Liver (tissue), 9 donors: Measurements from ENCODE around the gene PRXL2A. TPM values are rescaled to one million over a fixed set of nuclear protein-coding genes. Genes with fewer than 3 reads are reported as not detected.

ENCODE experiments used
- DNase-seq: peaks from one replicate; pipeline ENCODE4 v3.0.0-alpha.2; 2017; ENCODE audit warnings: low spot score
- H3K27ac ChIP-seq, 2 donors: one replicate each; pipeline ENCODE4 v1.7.0; 2013; ENCODE audit warnings: inconsistent platforms in 2 of 2, low read length in 2 of 2, control low read depth in 1 of 2, low read depth in 1 of 2, mild to moderate bottlenecking in 1 of 2
- H3K27me3 ChIP-seq, 4 donors: one replicate each; pipeline versions ENCODE4 v1.6.1 to v1.7.0; 2013; ENCODE audit warnings: low read length in 3 of 4, inconsistent platforms in 1 of 4, mild to moderate bottlenecking in 1 of 4, moderate library complexity in 1 of 4; ENCODE audit not compliant: control insufficient read depth in 4 of 4, insufficient read depth in 4 of 4
- H3K36me3 ChIP-seq, 4 donors: one replicate each; pipeline versions ENCODE4 v1.6.1 to v1.7.0; 2013; ENCODE audit warnings: low read length in 3 of 4, mild to moderate bottlenecking in 3 of 4, low read depth in 1 of 4, moderate library complexity in 1 of 4; ENCODE audit not compliant: control insufficient read depth in 4 of 4, insufficient read depth in 3 of 4
- H3K4me1 ChIP-seq, 4 donors: one replicate each; pipeline versions ENCODE4 v1.6.1 to v1.7.0; 2013; ENCODE audit warnings: low read length in 3 of 4, mild to moderate bottlenecking in 3 of 4, moderate library complexity in 1 of 4; ENCODE audit not compliant: control insufficient read depth in 4 of 4, insufficient read depth in 4 of 4
- H3K4me3 ChIP-seq, 3 donors: one replicate each; pipeline versions ENCODE4 v1.6.1 to v1.7.0; 2013; ENCODE audit warnings: low read length in 3 of 3, control low read depth in 1 of 3, low read depth in 1 of 3, mild to moderate bottlenecking in 1 of 3
- H3K9ac ChIP-seq, 2 donors: one replicate each; pipeline ENCODE4 v1.7.0; 2013; ENCODE audit warnings: low read length in 2 of 2, mild to moderate bottlenecking in 2 of 2, moderate library complexity in 2 of 2, control low read depth in 1 of 2, low read depth in 1 of 2
- H3K9me3 ChIP-seq, 4 donors: one replicate each; pipeline versions ENCODE4 v1.6.1 to v1.7.0; 2013; ENCODE audit warnings: low read length in 3 of 4; ENCODE audit not compliant: control insufficient read depth in 4 of 4
- EGR1 ChIP-seq, 2 donors: IDR thresholded peaks; 2 replicates each; pipeline ENCODE4 v1.6.1; 2016 to 2018; ENCODE audit warnings: antibody characterized with exemption in 2 of 2, low read depth in 2 of 2
- FOXA1 ChIP-seq: IDR thresholded peaks from 2 replicates; pipeline ENCODE4 v1.6.1; 2016; ENCODE audit warnings: antibody characterized with exemption
- FOXA2 ChIP-seq: IDR thresholded peaks from 2 replicates; pipeline ENCODE4 v1.6.1; 2016; ENCODE audit warnings: antibody characterized with exemption
- GABPA ChIP-seq, 2 donors: IDR thresholded peaks in 1 of 2; conservative IDR thresholded peaks in 1 of 2; 2 replicates each; pipeline ENCODE4 v1.6.1; 2016; ENCODE audit warnings: antibody characterized with exemption in 2 of 2, mild to moderate bottlenecking in 1 of 2, moderate library complexity in 1 of 2
- HNF4A ChIP-seq, 2 donors: conservative IDR thresholded peaks; 2 replicates each; pipeline ENCODE4 v1.6.1; 2016; ENCODE audit warnings: antibody characterized with exemption in 2 of 2, mild to moderate bottlenecking in 2 of 2
- HNF4G ChIP-seq: IDR thresholded peaks from 2 replicates; pipeline ENCODE4 v1.6.1; 2016; ENCODE audit warnings: antibody characterized with exemption
- JUND ChIP-seq, 2 donors: IDR thresholded peaks; 2 replicates each; pipeline ENCODE4 v1.6.1; 2016; ENCODE audit warnings: antibody characterized with exemption in 2 of 2
- NR2F2 ChIP-seq: IDR thresholded peaks from 2 replicates; pipeline ENCODE4 v1.6.1; 2016; ENCODE audit warnings: antibody characterized with exemption
- RAD21 ChIP-seq, 2 donors: IDR thresholded peaks; 2 replicates each; pipeline ENCODE4 v1.6.1; 2016; ENCODE audit warnings: antibody characterized with exemption in 2 of 2, mild to moderate bottlenecking in 2 of 2
- RXRA ChIP-seq, 2 donors: IDR thresholded peaks; 2 replicates each; pipeline ENCODE4 v1.6.1; 2017 to 2018; ENCODE audit warnings: antibody characterized with exemption in 2 of 2, mild to moderate bottlenecking in 1 of 2
- SP1 ChIP-seq: IDR thresholded peaks from 2 replicates; pipeline ENCODE4 v1.6.1; 2018; ENCODE audit warnings: antibody characterized with exemption, mild to moderate bottlenecking
- TAF1 ChIP-seq: conservative IDR thresholded peaks from 2 replicates; pipeline ENCODE4 v1.6.1; 2016; ENCODE audit warnings: antibody characterized with exemption, mild to moderate bottlenecking
- YY1 ChIP-seq: IDR thresholded peaks from 2 replicates; pipeline ENCODE4 v1.6.1; 2016; ENCODE audit warnings: antibody characterized with exemption, mild to moderate bottlenecking
- ZBTB33 ChIP-seq: IDR thresholded peaks from 2 replicates; pipeline ENCODE4 v1.6.1; 2016; ENCODE audit warnings: antibody characterized with exemption
- WGBS: extraction: QIAGEN DNeasy Blood & Tissue Kit; methylation state at CpG from one replicate; pipeline ENCODE4 v1.1.7; 2013; 5-methylcytosine and 5-hydroxymethylcytosine counted together
- polyA plus RNA-seq, 2 donors: library from polyadenylated mRNA; stranded (reverse) in 1 of 2; unstranded in 1 of 2; fragments of 200-250 nt in 1 of 2; fragments of >200 nt in 1 of 2; fragmentation: Nextera tagmentation in 1 of 2; extraction: Ambion mirVana in 1 of 2; gene quantifications; one replicate each; pipeline versions ENCODE4 v1.2.1 to v1.2.3, GENCODE V29; 2013 to 2015
- total RNA-seq, 2 donors: library from RNA; depleted of rRNA; stranded (reverse); fragments of >200 nt; gene quantifications; one replicate each; pipeline ENCODE4 v1.2.3, GENCODE V29; 2014
- TF ChIP-seq, protein P1 (sequence below): IDR thresholded peaks from 2 replicates; pipeline ENCODE4 v1.6.1; 2016; ENCODE audit warnings: antibody characterized with exemption, mild to moderate bottlenecking
- TF ChIP-seq, protein P2 (sequence below): IDR thresholded peaks from 2 replicates; pipeline ENCODE4 v1.6.1; 2016; ENCODE audit warnings: antibody characterized with exemption
- TF ChIP-seq, protein P3 (sequence below): fragments of 150-350 bp; IDR thresholded peaks from 2 replicates; pipeline ENCODE4 v1.5.1; 2017; ENCODE audit warnings: improper control_type of control experiment, low read depth, low read length; ENCODE audit not compliant: missing input control
- donor health status: healthy.
- donor health status: healthy.
- donor health status: healthy.
- donor health status: healthy.
- donor health status: healthy.

The PRXL2A gene
- total and polyA plus RNA-seq, 4 donors, result 48.5 to 87.4 (median 54.1) TPM

GRCh38 chr10:80476685-80477084 is 68.3 kb downstream of the PRXL2A start:
- peaks cover 3 to 17% (median 6%) of the 10 kb centered on the region in 4 donors for H3K4me1 ChIP-seq
- peaks cover 0 to 3% (median 0%) of the 10 kb centered on the region in 4 donors for H3K36me3 ChIP-seq
- H3K4me3 ChIP-seq, result no peak overlapping the region
- TF ChIP-seq RXRA (IDR thresholded peaks at IDR 0.05) (no peak), EGR1 (IDR thresholded peaks at IDR 0.05; ENCODE audit: low read depth in 2 of 2) (no peak), FOXA2 (no peak), HNF4G (no peak), YY1 (no peak), ZBTB33 (no peak), GABPA (IDR thresholded peaks at IDR 0.05 in 1 of 2, conservative IDR thresholded peaks at IDR 0.05 in 1 of 2) (no peak), SP1 (no peak), FOXA1 (no peak), JUND (IDR thresholded peaks at IDR 0.05) (no peak), NR2F2 (no peak), TAF1 (no peak), HNF4A (conservative IDR thresholded peaks at IDR 0.05) (no peak), RAD21 (IDR thresholded peaks at IDR 0.05) (no peak)
- TF ChIP-seq, protein P1, sequence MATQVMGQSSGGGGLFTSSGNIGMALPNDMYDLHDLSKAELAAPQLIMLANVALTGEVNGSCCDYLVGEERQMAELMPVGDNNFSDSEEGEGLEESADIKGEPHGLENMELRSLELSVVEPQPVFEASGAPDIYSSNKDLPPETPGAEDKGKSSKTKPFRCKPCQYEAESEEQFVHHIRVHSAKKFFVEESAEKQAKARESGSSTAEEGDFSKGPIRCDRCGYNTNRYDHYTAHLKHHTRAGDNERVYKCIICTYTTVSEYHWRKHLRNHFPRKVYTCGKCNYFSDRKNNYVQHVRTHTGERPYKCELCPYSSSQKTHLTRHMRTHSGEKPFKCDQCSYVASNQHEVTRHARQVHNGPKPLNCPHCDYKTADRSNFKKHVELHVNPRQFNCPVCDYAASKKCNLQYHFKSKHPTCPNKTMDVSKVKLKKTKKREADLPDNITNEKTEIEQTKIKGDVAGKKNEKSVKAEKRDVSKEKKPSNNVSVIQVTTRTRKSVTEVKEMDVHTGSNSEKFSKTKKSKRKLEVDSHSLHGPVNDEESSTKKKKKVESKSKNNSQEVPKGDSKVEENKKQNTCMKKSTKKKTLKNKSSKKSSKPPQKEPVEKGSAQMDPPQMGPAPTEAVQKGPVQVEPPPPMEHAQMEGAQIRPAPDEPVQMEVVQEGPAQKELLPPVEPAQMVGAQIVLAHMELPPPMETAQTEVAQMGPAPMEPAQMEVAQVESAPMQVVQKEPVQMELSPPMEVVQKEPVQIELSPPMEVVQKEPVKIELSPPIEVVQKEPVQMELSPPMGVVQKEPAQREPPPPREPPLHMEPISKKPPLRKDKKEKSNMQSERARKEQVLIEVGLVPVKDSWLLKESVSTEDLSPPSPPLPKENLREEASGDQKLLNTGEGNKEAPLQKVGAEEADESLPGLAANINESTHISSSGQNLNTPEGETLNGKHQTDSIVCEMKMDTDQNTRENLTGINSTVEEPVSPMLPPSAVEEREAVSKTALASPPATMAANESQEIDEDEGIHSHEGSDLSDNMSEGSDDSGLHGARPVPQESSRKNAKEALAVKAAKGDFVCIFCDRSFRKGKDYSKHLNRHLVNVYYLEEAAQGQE, result no peak
- TF ChIP-seq, protein P2, sequence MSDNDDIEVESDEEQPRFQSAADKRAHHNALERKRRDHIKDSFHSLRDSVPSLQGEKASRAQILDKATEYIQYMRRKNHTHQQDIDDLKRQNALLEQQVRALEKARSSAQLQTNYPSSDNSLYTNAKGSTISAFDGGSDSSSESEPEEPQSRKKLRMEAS, result no peak
- TF ChIP-seq, protein P3, sequence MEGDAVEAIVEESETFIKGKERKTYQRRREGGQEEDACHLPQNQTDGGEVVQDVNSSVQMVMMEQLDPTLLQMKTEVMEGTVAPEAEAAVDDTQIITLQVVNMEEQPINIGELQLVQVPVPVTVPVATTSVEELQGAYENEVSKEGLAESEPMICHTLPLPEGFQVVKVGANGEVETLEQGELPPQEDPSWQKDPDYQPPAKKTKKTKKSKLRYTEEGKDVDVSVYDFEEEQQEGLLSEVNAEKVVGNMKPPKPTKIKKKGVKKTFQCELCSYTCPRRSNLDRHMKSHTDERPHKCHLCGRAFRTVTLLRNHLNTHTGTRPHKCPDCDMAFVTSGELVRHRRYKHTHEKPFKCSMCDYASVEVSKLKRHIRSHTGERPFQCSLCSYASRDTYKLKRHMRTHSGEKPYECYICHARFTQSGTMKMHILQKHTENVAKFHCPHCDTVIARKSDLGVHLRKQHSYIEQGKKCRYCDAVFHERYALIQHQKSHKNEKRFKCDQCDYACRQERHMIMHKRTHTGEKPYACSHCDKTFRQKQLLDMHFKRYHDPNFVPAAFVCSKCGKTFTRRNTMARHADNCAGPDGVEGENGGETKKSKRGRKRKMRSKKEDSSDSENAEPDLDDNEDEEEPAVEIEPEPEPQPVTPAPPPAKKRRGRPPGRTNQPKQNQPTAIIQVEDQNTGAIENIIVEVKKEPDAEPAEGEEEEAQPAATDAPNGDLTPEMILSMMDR, result no peak
- H3K9me3 ChIP-seq, result no peaks in the 10 kb centered on the region
- no peaks in the 10 kb centered on the region for H3K27me3 ChIP-seq
- H3K27ac ChIP-seq, result no peak overlapping the region
- H3K9ac ChIP-seq, result no peak overlapping the region
- DNase-seq, result no peak
- 97% methylated on average over 1 of the region's 1 CpG for WGBS

GRCh38 chr10:80477813-80478212 is 69.5 kb downstream of the PRXL2A start:
- H3K4me1 ChIP-seq, result peaks cover 3 to 9% (median 5%) of the 10 kb centered on the region in 4 donors
- H3K27ac ChIP-seq, result no peak overlapping the region
- WGBS, result 92% methylated on average over 2 of the region's 2 CpGs
- no peak overlapping the region for H3K9ac ChIP-seq
- H3K4me3 ChIP-seq, result no peak overlapping the region
- no peaks in the 10 kb centered on the region for H3K27me3 ChIP-seq
- H3K36me3 ChIP-seq, result peaks cover 0 to 3% (median 0%) of the 10 kb centered on the region in 4 donors
- H3K9me3 ChIP-seq, result no peaks in the 10 kb centered on the region
- no peak for DNase-seq
- TF ChIP-seq, protein P2, result no peak
- TF ChIP-seq NR2F2, result no peak
- TF ChIP-seq ZBTB33, result no peak
- no peak for TF ChIP-seq JUND (IDR thresholded peaks at IDR 0.05)
- no peak for TF ChIP-seq RAD21 (IDR thresholded peaks at IDR 0.05)
- TF ChIP-seq, protein P3, result no peak
- TF ChIP-seq EGR1 (IDR thresholded peaks at IDR 0.05; ENCODE audit: low read depth in 2 of 2), result no peak
- TF ChIP-seq FOXA2, result no peak
- no peak for TF ChIP-seq HNF4A (conservative IDR thresholded peaks at IDR 0.05)
- no peak for TF ChIP-seq RXRA (IDR thresholded peaks at IDR 0.05)
- TF ChIP-seq FOXA1, result no peak
- no peak for TF ChIP-seq GABPA (IDR thresholded peaks at IDR 0.05 in 1 of 2, conservative IDR thresholded peaks at IDR 0.05 in 1 of 2)
- no peak for TF ChIP-seq TAF1
- TF ChIP-seq HNF4G, result no peak
- TF ChIP-seq SP1, result no peak
